CD14-positive monocyte (primary cell): Measurements from ENCODE around the gene C16orf96. TPM values are rescaled to one million over a fixed set of nuclear protein-coding genes. Genes with fewer than 3 reads are reported as not detected.

Experiments
- DNase-seq, 3 donors: peaks; one replicate each; pipeline ENCODE4 v3.0.0-alpha.2; 2011 to 2022
- H2AFZ ChIP-seq: 2 replicates; pipeline ENCODE4 v1.6.0; 2012; ENCODE audit warnings: mild to moderate bottlenecking, low read depth, low read length, inconsistent platforms; ENCODE audit not compliant: insufficient read depth, poor library complexity, severe bottlenecking
- H3K27ac ChIP-seq, 2 donors: 1 replicate in 1 of 2; 2 replicates in 1 of 2; pipeline ENCODE4 v1.5.1; 2012 to 2013; ENCODE audit warnings: low read length in 2 of 2, control low read depth in 1 of 2, inconsistent platforms in 1 of 2, low read depth in 1 of 2, mild to moderate bottlenecking in 1 of 2
- H3K27me3 ChIP-seq, 2 donors: one replicate each; pipeline versions ENCODE4 v1.6.0 to v1.6.1; 2011 to 2013; ENCODE audit warnings: low read length in 2 of 2; ENCODE audit not compliant: control insufficient read depth in 2 of 2, insufficient read depth in 2 of 2
- H3K36me3 ChIP-seq, 2 donors: replicated peaks in 1 of 2; 1 replicate in 1 of 2; 2 replicates in 1 of 2; pipeline versions ENCODE4 v1.5.1 to v1.6.1; 2012 to 2013; ENCODE audit warnings: low read length in 2 of 2, control low read depth in 1 of 2, inconsistent platforms in 1 of 2, mild to moderate bottlenecking in 1 of 2; ENCODE audit not compliant: insufficient read depth in 2 of 2, control insufficient read depth in 1 of 2
- H3K4me1 ChIP-seq, 2 donors: 1 replicate in 1 of 2; 2 replicates in 1 of 2; pipeline versions ENCODE4 v1.5.1 to v1.6.1; 2012 to 2013; ENCODE audit warnings: low read length in 2 of 2, control low read depth in 1 of 2, inconsistent platforms in 1 of 2, mild to moderate bottlenecking in 1 of 2, moderate library complexity in 1 of 2; ENCODE audit not compliant: insufficient read depth in 2 of 2, control insufficient read depth in 1 of 2
- H3K4me2 ChIP-seq: replicated peaks from 2 replicates; pipeline ENCODE3; 2012; ENCODE audit warnings: low read length, moderate library complexity, mild to moderate bottlenecking; ENCODE audit not compliant: poor library complexity, severe bottlenecking; ENCODE audit errors: extremely low read depth
- H3K4me3 ChIP-seq, 3 experiments: fragments of 200-600 bp in 1 of 3; sonication (generic) in 1 of 3; replicated peaks in 1 of 3; 1 replicate in 2 of 3; 2 replicates in 1 of 3; pipeline ENCODE4 v1.5.1; 2011 to 2013; ENCODE audit warnings: low read length in 3 of 3, mild to moderate bottlenecking in 3 of 3, control low read depth in 2 of 3, low read depth in 2 of 3, inconsistent platforms in 1 of 3, moderate library complexity in 1 of 3
- H3K79me2 ChIP-seq: 2 replicates; pipeline ENCODE4 v1.6.0; 2012; ENCODE audit warnings: mild to moderate bottlenecking, control low read depth, inconsistent platforms, low read length, moderate library complexity; ENCODE audit not compliant: insufficient read depth
- H3K9ac ChIP-seq: 2 replicates; pipeline ENCODE4 v1.6.0; 2017; ENCODE audit warnings: low read length, mild to moderate bottlenecking; ENCODE audit not compliant: insufficient read depth, poor library complexity, severe bottlenecking
- H3K9me3 ChIP-seq, 2 donors: replicated peaks in 1 of 2; 1 replicate in 1 of 2; 2 replicates in 1 of 2; pipeline versions ENCODE4 v1.5.1 to v1.6.1; 2012 to 2013; ENCODE audit warnings: low read length in 2 of 2, control low read depth in 1 of 2; ENCODE audit not compliant: control insufficient read depth in 1 of 2, insufficient read depth in 1 of 2
- H4K20me1 ChIP-seq: 2 replicates; pipeline ENCODE4 v1.6.0; 2012; ENCODE audit warnings: mild to moderate bottlenecking, low read length, control low read depth, moderate library complexity; ENCODE audit not compliant: insufficient read depth
- H3K27ac Mint-ChIP-seq, 7 donors: one replicate each; pipeline ENCODE4 v1.8.0; 2020; ENCODE audit warnings: mild to moderate bottlenecking in 7 of 7, mixed read lengths in 7 of 7, moderate library complexity in 6 of 7, inconsistent platforms in 2 of 7
- H3K27me3 Mint-ChIP-seq, 3 donors: one replicate each; pipeline ENCODE4 v1.8.0; 2021 to 2022; ENCODE audit warnings: low read depth in 3 of 3, mild to moderate bottlenecking in 3 of 3, mixed read lengths in 3 of 3, moderate library complexity in 3 of 3, inconsistent platforms in 1 of 3
- H3K36me3 Mint-ChIP-seq, 2 donors: one replicate each; pipeline ENCODE4 v1.8.0; 2020; ENCODE audit warnings: mixed read lengths in 2 of 2, inconsistent platforms in 1 of 2, mild to moderate bottlenecking in 1 of 2
- H3K4me1 Mint-ChIP-seq: one replicate; pipeline ENCODE4 v1.8.0; 2020; ENCODE audit warnings: mild to moderate bottlenecking, mixed read lengths
- H3K4me3 Mint-ChIP-seq, 2 donors: one replicate each; pipeline ENCODE4 v1.8.0; 2020; ENCODE audit warnings: mild to moderate bottlenecking in 2 of 2, mixed read lengths in 2 of 2, moderate library complexity in 1 of 2
- H3K9me3 Mint-ChIP-seq, 7 donors: one replicate each; pipeline ENCODE4 v1.8.0; 2020 to 2022; ENCODE audit warnings: mixed read lengths in 7 of 7, mild to moderate bottlenecking in 6 of 7, moderate library complexity in 6 of 7, inconsistent platforms in 2 of 7
- CTCF ChIP-seq: fragments of 200-600 bp; IDR thresholded peaks from one replicate; pipeline ENCODE4 v1.8.0; 2022; ENCODE audit warnings: antibody characterized with exemption, mild to moderate bottlenecking
- WGBS: methylation state at CpG from one replicate; pipeline ENCODE4 v1.1.5; 2013; ENCODE audit warnings: missing lambda C conversion rate; ENCODE audit not compliant: insufficient coverage; 5-methylcytosine and 5-hydroxymethylcytosine counted together
- intact Hi-C, 2 donors: fragments of 100-400 bp; cut with micrococcal nuclease; formaldehyde crosslinking; loops; one replicate each; pipeline versions ENCODE4 v1.15.0 to v1.15.1; 2023
- polyA plus RNA-seq, 3 donors: library from polyadenylated mRNA; depleted of rRNA in 1 of 3; unstranded in 2 of 3; stranded (reverse) in 1 of 3; fragments of 300-500 nt in 2 of 3; fragments of >200 nt in 1 of 3; fragmentation: Illumina TruSeq in 2 of 3; gene quantifications; 1 replicate in 2 of 3; 2 replicates in 1 of 3; pipeline ENCODE4 v1.2.3, GENCODE V29; 2012 to 2021

The C16orf96 gene
- polyA plus RNA-seq, 3 donors = 0.13 TPM; not detected in 2

GRCh38 chr16:4510747-4511426, 45.3 kb upstream of the C16orf96 start:
- peaks cover 49 to 57% of the 10 kb centered on the region in 2 donors for H3K36me3 Mint-ChIP-seq
- H3K9ac ChIP-seq = peak overlapping the region; percentile 33
- no peaks in the 10 kb centered on the region for H3K9me3 ChIP-seq
- H4K20me1 ChIP-seq = no peaks in the 10 kb centered on the region
- peak overlapping the region; percentile 56 to 87 (median 81) for H3K27ac Mint-ChIP-seq
- peak overlapping the region; percentile 30 for H2AFZ ChIP-seq
- DNase-seq = peak; percentile 36 to 59 (median 42)
- H3K9me3 Mint-ChIP-seq = peaks cover 0 to 4% (median 0%) of the 10 kb centered on the region in 7 donors
- H3K4me1 Mint-ChIP-seq = peaks cover 61% of the 10 kb centered on the region
- peaks cover 41 to 51% of the 10 kb centered on the region in 2 donors for H3K36me3 ChIP-seq
- H3K4me2 ChIP-seq = peak overlapping the region; percentile 42
- H3K4me3 ChIP-seq = peak overlapping the region in 1 of 3 experiments; percentile 6
- no peak for TF ChIP-seq CTCF
- H3K79me2 ChIP-seq = peaks cover 29% of the 10 kb centered on the region
- intact Hi-C loops = loop anchor here in 1 of 2 donors (10.0 kb wide), 1 partner anchor 104 kb away; the partner anchor contains the start of gene UBALD1
- H3K27ac ChIP-seq = peak overlapping the region; percentile 9 to 62
- no peaks in the 10 kb centered on the region for H3K27me3 ChIP-seq
- peaks cover 59 to 63% of the 10 kb centered on the region in 2 donors for H3K4me1 ChIP-seq
- 51% methylated on average over 10 of the region's 14 CpGs for WGBS
- H3K27me3 Mint-ChIP-seq = no peaks in the 10 kb centered on the region
- H3K4me3 Mint-ChIP-seq = peak overlapping the region; percentile 50 to 69

- Histone ChIP-seq H3K9ac (peak overlapping the region; percentile 33), H3K4me2 (peak overlapping the region; percentile 42), H3K79me2 (peaks cover 29% of the 10 kb centered on the region), H3K4me3 (peak overlapping the region in 1 of 3 experiments; percentile 6), H3K36me3 (peaks cover 41 to 51% of the 10 kb centered on the region in 2 donors), H3K4me1 (peaks cover 59 to 63% of the 10 kb centered on the region in 2 donors), H3K27me3 (no peaks in the 10 kb centered on the region), H4K20me1 (no peaks in the 10 kb centered on the region), H2AFZ (peak overlapping the region; percentile 30), H3K9me3 (no peaks in the 10 kb centered on the region), H3K27ac (peak overlapping the region; percentile 9 to 62)
- 66% methylated on average over 8 of the region's 9 CpGs for WGBS
- peak; percentile 61 for TF ChIP-seq CTCF
- DNase-seq = peak in 2 of 3 donors; percentile 29 to 45
- Mint-ChIP-seq H3K36me3 (peaks cover 49 to 53% of the 10 kb centered on the region in 2 donors), H3K27me3 (no peaks in the 10 kb centered on the region), H3K4me3 (peak overlapping the region; percentile 50 to 69), H3K27ac (peak overlapping the region; percentile 56 to 87 (median 81)), H3K9me3 (peaks cover 0 to 2% (median 0%) of the 10 kb centered on the region in 7 donors), H3K4me1 (peaks cover 62% of the 10 kb centered on the region)
- intact Hi-C loops = loop anchor here in 1 of 2 donors (10.0 kb wide), 1 partner anchor 103 kb away; the partner anchor contains the start of gene UBALD1
Measured at GRCh38 chr16:4511441-4512082, 44.6 kb upstream of the C16orf96 start.
